ENCODE results near the gene MBOAT2. TPM values are rescaled to one million over a fixed set of nuclear protein-coding genes. Genes with fewer than 3 reads are reported as not detected.
A peak's percentile ranks its signal among the peaks of the same experiment; 100 is the strongest.
"Not testable (repeated sequence)": the region's sequence is repeated elsewhere in the genome, so short reads cannot be mapped to it uniquely, and the experiment has no call there.

MBOAT2 gene
- polyA plus RNA-seq (ENCODE audit: insufficient read length): 71.3 TPM

DNA sequence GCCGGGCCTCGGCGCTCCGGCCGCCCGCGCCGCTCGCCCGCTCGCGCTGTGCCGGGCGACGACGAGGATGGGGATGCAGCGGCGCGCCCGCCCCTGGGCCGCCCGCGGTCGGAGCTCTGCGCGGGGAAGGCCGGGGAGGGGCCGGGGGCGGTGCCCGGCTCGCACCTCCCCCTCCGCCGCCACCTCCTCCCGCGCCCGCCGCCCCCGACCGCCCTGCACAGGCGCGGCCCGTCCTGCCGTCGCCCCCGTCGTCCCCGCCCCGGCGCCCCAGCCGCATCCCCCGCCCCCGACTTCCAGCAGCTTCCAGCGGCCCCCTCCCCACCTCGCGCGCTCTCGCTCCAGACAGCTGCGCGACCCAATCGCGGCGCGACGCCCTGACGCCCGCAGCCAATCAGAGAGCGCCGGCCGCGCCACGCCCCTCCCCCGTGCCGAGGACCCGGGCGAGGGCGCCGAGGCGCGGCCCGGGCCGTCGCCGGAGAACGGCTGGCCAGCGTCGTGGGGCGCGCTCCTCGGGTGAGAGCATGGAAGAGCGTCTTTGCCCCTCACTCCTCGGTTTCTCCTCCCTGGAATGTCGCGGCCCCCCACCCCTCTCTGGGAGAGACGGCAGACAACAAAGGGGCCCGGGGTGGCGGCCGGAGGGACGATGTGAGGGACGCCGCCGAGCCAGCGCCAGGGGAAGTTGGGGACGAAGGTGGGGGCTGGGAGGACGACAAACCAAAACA is at the start of gene MBOAT2:
TSS of gene MBOAT2 (minus strand) at position 69 of the 722 bp plus-strand sequence. CDS start 70 bp downstream, outside the sequence.
- peak; percentile 95 for DNase-seq

DNA sequence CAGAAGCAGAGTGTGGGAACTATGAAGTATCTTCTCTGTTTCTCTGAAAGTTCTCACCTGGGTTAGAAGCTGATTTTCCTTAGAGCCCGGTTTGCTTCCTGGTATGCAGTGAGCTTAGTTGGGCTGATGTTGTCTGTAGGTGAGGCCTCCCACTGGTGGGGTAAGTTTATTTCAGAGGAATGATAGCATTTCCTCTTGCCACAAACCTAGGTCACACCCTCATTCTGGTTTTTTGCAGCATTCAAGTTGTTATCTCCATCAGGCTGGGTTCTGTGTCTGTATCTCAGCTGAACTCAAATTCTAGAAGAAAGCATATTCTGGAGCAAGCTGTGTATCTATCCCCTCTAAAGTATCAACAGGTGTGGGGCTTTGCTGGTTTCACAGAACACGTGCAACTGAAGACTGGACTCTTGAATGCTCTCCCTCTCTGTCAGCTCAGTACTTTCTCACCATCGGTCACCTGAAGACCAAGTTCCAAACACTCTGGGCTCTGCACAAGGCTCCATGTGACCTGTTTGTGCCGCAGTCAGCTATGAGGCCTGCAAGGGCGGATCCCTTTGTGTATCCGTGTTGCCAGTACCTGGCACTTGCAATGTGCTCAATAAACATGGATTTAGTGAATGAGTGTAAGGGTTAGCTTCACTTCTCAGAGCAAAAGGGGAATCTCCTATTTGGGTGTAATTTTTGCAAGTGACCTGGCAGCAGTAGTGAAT is 49.5 kb upstream of the MBOAT2 start:
- DNase-seq: no peak

- DNase-seq: not testable (repeated sequence)
Measured at GRCh38 chr2:9051451-9051850, 48.0 kb upstream of the MBOAT2 start.

DNA sequence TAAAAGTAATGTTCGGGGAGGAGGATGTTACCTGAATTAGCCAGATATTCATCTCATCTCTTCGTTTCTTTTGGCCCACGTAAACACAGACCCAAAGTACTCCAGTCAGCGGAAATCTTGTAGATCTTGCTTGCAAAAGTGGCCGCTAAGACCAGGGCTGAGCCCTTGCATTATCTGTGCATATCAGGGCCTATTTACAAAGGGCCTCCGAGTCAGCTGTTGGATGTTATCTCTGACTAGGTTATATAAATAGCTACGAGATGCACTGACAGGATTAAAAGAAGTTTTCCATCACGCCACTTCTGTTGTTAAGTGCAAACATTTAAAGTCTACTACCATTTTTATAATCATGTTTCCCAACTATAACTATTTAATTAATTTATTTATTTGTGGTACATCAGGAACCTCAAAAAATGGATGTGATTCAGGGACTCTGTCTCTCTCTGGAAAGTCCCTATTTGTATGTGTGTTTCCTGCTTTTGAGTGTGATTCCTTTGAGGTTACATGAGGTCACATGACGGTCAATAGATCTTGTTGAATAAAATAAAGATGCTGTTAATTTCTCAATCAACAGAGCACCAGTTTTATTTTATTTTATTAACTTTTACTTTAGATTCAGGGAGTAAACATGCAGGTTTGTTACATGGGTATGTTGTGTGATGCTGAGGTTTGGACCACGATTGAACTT is 46.8 kb upstream of the MBOAT2 start:
- DNase-seq: no peak

GRCh38 chr2:9045595-9045994 is 42.1 kb upstream of the MBOAT2 start:
- no peak for DNase-seq

DNA sequence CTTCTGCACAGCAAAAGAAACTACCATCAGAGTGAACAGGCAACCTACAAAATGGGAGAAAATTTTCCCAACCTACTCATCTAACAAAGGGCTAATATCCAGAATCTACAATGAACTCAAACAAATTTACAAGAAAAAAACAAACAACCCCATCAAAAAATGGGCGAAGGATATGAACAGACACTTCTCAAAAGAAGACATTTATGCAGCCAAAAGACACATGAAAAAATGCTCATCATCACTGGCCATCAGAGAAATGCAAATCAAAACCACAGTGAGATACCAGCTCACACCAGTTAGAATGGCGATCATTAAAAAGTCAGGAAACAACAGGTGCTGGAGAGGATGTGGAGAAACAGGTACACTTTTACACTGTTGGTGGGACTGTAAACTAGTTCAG is 40.0 kb upstream of the MBOAT2 start:
- not testable (repeated sequence) for DNase-seq

DNA sequence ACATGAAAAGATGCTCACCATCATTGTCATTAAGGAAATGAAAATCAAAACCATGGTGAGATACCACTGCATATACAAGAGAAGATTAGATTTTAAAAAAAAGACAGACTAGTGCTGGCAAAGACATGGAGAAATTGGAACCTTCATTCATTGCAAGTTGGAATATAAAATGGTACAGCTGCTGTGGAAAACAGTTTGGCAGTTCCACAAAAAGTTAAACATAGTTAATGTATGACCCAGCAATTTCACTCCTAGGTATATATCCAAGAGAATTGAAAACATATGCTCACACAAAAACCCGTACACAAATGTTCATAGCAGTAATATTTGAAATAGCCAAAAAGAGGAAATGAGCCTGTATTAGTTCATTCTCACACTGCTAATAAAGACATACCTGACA is 33.7 kb upstream of the MBOAT2 start:
- no peak for DNase-seq

DNA sequence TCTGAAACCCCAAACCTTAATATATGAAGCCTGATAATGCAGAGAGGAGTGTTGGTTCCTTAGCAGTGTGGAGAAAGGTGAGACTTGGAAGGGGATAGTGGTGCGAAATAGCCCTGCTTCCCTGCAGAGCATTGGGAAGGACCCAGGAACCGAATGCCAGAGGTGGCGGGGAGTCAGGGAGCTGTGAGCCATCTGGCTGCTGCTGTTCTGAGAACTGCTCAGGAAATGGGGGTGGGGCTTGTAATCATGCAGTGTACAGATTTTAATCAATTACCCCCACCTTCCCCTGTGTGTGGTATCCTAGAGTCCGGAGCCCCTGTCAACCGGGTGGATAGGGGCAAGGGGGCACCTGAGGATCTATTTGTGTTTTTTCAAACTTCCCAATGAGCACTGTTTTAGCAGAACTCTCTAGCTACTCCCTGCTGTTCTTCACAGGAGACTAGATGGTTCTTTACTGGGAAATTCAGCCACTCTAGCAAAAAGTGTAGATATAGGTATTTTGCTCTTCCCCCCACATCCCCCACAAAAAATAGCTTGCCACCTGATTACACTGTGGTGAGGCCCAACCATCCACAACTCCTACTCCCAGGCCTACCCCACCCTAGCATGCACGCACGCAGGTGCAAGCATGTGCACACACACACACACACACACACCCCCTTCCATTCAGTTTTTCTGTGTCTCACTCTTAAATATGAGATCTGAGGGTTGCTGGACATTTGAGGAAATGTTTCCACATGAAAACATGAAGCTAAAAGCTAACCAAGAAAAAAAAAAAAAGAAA is 30.1 kb upstream of the MBOAT2 start:
- peak; percentile 32 for DNase-seq

- DNase-seq: peak; percentile 29
Measured at GRCh38 chr2:9032536-9033255, 29.2 kb upstream of the MBOAT2 start.

- no peak for DNase-seq
Measured at GRCh38 chr2:9032121-9032520, 28.6 kb upstream of the MBOAT2 start.

GRCh38 chr2:9031246-9031645 is 27.8 kb upstream of the MBOAT2 start:
- DNase-seq: no peak

DNA sequence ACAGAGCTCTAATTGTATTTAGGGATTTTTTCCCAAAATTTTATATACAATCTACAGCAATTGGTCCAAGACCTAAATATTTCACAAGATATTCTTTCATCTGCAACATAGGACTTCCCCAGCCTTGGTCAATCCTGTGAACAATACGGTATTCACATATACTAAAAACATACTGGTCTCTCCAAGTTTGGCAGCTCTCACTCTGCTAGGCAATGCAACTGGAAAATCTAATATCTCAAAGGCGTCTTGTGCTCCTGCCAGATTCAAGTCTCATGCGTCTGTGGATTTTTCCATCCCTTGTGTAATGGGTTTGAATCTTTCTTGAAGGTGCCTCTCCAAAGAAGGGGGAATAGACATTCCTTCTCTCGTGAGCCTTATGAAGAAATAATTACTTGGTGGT is 27.4 kb upstream of the MBOAT2 start:
- DNase-seq: peak; percentile 67

- DNase-seq: no peak
Measured at GRCh38 chr2:9030190-9030589, 26.7 kb upstream of the MBOAT2 start.

DNA sequence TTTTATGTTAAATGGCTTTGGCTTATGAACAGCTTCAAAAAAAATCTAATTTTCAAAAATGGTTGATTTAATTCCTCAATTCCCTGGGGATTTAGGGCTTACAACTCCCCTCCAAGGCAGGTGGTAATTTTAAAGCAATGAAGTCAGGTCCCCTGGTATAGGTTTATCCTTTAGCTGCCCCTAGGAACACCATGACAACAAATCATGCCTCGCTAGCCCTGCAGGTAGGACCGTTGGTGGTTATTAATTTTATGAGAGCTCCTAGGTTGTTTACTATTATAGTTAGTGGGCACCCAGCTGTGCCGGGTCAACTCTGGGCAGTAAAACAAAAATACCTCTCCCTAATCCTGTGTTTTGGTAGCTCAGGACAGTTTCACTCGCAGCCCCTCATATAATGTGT is 26.2 kb upstream of the MBOAT2 start:
- no peak for DNase-seq

GRCh38 chr2:9027884-9028283 is 24.4 kb upstream of the MBOAT2 start:
- DNase-seq: no peak

DNA sequence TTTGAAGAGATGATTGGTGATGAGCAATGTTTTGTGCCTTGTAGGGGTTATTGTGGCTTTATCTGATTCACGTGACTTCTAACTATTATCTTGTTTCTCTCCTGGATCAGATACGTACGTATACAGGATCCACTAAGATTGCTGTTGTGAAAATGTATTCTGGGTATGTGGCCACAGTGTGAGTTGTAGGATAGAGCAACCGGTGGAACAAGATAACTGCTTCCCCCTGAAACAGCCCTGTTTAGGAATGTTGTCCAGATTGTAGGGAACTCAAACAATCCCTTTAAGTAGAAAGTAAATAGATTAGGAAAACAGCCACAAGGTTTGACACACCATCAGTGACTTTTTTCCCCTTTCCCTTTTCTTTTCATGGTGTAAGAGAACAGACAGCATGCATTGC is 22.3 kb upstream of the MBOAT2 start:
- DNase-seq: no peak

DNA sequence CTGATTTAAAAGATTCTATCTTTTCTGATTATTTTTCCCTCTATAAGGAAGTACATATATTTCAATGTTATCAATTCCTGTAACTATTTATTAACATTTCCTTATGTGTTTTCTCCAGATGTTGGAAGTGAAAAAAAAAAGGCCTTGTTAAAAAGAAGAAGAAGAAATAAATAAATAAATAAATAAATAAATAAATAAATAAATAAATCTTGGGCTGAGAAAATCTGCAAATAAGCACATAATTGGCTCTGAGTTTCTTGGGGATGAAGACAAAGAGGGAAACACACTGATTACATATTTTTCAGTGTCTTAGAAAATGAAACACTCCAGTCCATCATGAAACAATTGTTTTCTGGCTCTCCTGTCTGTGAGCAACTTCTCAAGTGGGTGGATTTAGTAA is 21.1 kb upstream of the MBOAT2 start:
- DNase-seq: no peak

DNA sequence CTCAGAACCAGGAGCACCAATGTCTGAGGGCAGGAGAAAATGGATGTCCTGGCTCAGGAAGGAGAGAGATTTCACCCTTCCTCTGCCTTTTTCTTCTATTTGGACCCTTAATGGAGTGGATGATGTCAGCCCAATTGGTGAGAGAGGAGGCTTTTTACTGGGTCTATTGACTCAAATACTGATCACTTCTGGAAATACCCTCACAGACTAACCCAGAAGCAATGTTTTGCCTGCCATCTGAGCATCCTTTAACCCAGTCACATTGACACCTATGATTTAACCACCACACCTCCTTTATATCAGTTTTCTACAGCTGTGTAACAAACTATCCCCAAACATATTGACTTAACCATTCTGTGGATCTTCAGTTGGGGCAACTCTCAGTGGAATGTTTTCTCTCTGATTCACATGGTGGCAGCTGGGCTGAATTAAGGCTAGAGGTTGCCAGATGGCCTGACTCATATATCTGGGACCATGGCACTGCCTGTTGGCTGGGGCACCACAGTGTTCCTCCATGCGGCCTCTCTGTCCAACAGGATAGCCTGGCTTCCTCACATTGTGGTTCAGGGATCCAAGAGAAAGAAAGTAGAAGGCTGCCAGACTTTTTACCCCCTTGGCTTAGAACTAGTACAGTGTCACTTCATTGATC is 18.2 kb upstream of the MBOAT2 start:
- no peak for DNase-seq

DNA sequence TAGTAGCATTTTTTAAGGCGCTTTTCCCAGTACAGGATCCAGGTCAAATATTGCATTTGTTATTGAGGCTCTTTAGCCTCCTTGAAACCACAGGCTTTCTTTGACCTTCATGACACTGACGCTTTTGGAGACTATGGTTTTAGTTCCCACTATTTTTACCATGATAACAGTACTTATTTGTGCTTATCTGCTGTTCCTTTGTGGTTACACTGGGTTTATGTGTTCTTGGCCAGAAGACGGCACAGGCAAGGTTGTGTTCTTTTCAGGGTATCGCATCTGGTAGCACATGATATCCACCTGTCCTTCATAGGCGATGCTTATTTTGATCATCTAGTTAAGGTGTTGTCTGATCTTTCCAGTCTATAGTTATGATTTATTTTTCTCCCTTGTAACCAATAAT is 16.8 kb upstream of the MBOAT2 start:
- no peak for DNase-seq

DNA sequence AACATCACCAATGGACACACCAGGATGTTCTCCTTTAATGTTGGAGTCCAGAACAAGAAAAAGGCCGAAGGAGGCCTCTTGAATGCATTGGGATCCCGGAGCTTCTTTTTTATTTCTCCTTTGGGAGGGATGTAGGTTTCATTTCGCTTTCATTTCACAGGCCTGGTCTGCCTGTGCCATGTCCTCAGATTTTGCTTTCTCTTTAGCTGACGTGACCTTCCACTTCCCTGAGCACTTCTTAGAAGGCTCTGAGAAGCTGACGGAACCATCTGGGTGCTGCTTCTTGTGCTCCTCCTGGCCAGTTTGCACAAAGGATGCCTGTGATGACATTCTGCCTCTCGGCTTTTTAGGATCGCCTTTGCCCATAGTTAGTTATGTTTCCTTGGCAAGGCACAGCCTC is 15.1 kb upstream of the MBOAT2 start:
- DNase-seq: no peak

- DNase-seq: no peak
Measured at GRCh38 chr2:9018109-9018508, 14.6 kb upstream of the MBOAT2 start.

DNA sequence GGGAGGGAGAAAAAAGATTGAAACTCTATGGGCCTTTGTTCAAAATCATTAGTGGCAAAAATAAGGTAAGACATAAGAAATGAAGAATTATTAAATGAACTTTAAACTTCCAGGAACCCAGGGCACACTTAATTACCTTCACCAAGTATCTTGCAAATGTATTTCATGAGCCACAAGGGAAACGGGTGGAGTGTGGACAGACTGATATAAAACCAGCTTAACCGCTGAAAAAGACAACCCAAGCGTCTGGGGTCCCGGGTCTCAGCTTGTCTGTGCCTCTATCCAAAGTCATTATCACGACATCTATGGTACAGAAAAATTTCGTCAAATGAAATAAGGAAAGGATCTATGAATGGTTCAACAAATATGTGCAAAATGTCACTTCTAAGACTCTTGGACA is 13.9 kb upstream of the MBOAT2 start:
- no peak for DNase-seq

All from hindlimb muscle (tissue), 1 donor.